GM19455 (cell line): Measurements from ENCODE around the gene ARID4B.
A peak's percentile ranks its signal among the peaks of the same experiment; 100 is the strongest.
"Not testable (repeated sequence)": the region's sequence is repeated elsewhere in the genome, so short reads cannot be mapped to it uniquely, and the experiment has no call there.

Experiments used
- ATAC-seq: cut with Tn5 transposase; IDR thresholded peaks from one replicate; pipeline ENCODE4 v1.9.1; 2021; ENCODE audit not compliant: unreplicated experiment

ARID4B gene

GRCh38 chr1:235327559-235328270 is at the start of gene ARID4B:
TSS of gene ARID4B (minus strand) at chr1:235328179. CDS start at chr1:235326919, 1,260 bp downstream.
- ATAC-seq, result peak; percentile 6

- no peak for ATAC-seq
These were observed 48.1 kb upstream of the ARID4B start for GRCh38 chr1:235375919-235376605.

GRCh38 chr1:235369802-235370201 is 41.8 kb upstream of the ARID4B start:
- ATAC-seq, result no peak

- ATAC-seq, result no peak
These were observed 40.4 kb upstream of the ARID4B start for GRCh38 chr1:235368428-235368827.

- ATAC-seq, result peak; percentile 99
These were observed 39.3 kb upstream of the ARID4B start, which contains the start of gene TBCE for GRCh38 chr1:235367000-235367908. TSS of gene TBCE (plus strand) at chr1:235367427. CDS start at chr1:235380050, 12,623 bp downstream.

GRCh38 chr1:235366286-235366685 is 38.3 kb upstream of the ARID4B start:
- no peak for ATAC-seq

- not testable (repeated sequence) for ATAC-seq
These were observed 36.2 kb upstream of the ARID4B start for GRCh38 chr1:235364189-235364588.

GRCh38 chr1:235358899-235359298 is 30.9 kb upstream of the ARID4B start:
- ATAC-seq, result no peak

- no peak for ATAC-seq
These were observed 29.8 kb upstream of the ARID4B start for GRCh38 chr1:235357485-235358373.

GRCh38 chr1:235351898-235352297 is 23.9 kb upstream of the ARID4B start:
- no peak for ATAC-seq

- ATAC-seq, result no peak
These were observed 23.5 kb upstream of the ARID4B start for GRCh38 chr1:235351441-235351840.

GRCh38 chr1:235343726-235344125 is 15.7 kb upstream of the ARID4B start:
- ATAC-seq, result no peak

GRCh38 chr1:235342471-235342870 is 14.5 kb upstream of the ARID4B start:
- no peak for ATAC-seq

- no peak for ATAC-seq
These were observed 14.1 kb upstream of the ARID4B start for GRCh38 chr1:235342039-235342438.

- ATAC-seq, result no peak
These were observed 13.4 kb upstream of the ARID4B start for GRCh38 chr1:235341334-235341733.

GRCh38 chr1:235339746-235340145 is 11.8 kb upstream of the ARID4B start:
- no peak for ATAC-seq

GRCh38 chr1:235336903-235337302 is 8.9 kb upstream of the ARID4B start:
- ATAC-seq, result no peak

GRCh38 chr1:235331401-235331800 is 3.4 kb upstream of the ARID4B start:
- ATAC-seq, result no peak

- no peak for ATAC-seq
These were observed 2.9 kb upstream of the ARID4B start for GRCh38 chr1:235330918-235331285.

- ATAC-seq, result no peak
These were observed 1.3 kb upstream of the ARID4B start for GRCh38 chr1:235329139-235329902.
